Mucosa of stomach (tissue), 1 donor: ENCODE data around the gene CFAP69.

Source experiments
- H3K27me3 ChIP-seq: one replicate; pipeline ENCODE4 v1.7.0; 2013; ENCODE audit warnings: mild to moderate bottlenecking, low read length; ENCODE audit not compliant: control insufficient read depth, insufficient read depth
- H3K36me3 ChIP-seq: one replicate; pipeline ENCODE4 v1.7.0; 2013; ENCODE audit warnings: low read length; ENCODE audit not compliant: control insufficient read depth, insufficient read depth
- H3K4me1 ChIP-seq: one replicate; pipeline ENCODE4 v1.7.0; 2013; ENCODE audit warnings: mild to moderate bottlenecking, low read length; ENCODE audit not compliant: control insufficient read depth, insufficient read depth
- H3K4me3 ChIP-seq: one replicate; pipeline ENCODE4 v1.7.0; 2013; ENCODE audit warnings: low read length
- H3K9ac ChIP-seq: one replicate; pipeline ENCODE4 v1.7.0; 2013; ENCODE audit warnings: mild to moderate bottlenecking, low read length, moderate library complexity
- H3K9me3 ChIP-seq: one replicate; pipeline ENCODE4 v1.7.0; 2013; ENCODE audit warnings: mild to moderate bottlenecking, low read length, moderate library complexity; ENCODE audit not compliant: control insufficient read depth
- donor health status: Pancreatic carcinoma.

The CFAP69 gene

DNA sequence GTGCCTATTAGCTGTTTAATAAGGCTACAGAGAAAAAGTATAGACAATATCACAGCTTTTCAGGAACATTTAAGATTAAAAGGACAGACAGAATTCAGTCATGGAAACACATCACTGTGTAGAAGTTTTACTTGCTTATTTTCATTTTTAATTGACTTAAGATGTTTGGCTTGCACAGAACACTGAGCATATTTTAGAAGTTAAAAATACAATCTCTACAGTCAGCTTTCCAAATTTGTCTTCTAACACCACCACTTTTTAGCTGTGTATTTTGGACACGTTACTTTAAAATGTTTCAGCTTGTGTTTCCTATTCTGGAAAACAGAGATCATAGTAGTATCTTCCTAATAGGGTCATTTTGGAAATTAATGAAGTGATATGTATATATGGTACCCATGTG, 11.8 kb downstream of the CFAP69 start:
- H3K9ac ChIP-seq: no peak overlapping the region
- H3K27me3 ChIP-seq: no peaks in the 10 kb centered on the region
- no peaks in the 10 kb centered on the region for H3K4me1 ChIP-seq
- H3K9me3 ChIP-seq: no peaks in the 10 kb centered on the region
- no peak overlapping the region for H3K4me3 ChIP-seq
- H3K36me3 ChIP-seq: no peaks in the 10 kb centered on the region

DNA sequence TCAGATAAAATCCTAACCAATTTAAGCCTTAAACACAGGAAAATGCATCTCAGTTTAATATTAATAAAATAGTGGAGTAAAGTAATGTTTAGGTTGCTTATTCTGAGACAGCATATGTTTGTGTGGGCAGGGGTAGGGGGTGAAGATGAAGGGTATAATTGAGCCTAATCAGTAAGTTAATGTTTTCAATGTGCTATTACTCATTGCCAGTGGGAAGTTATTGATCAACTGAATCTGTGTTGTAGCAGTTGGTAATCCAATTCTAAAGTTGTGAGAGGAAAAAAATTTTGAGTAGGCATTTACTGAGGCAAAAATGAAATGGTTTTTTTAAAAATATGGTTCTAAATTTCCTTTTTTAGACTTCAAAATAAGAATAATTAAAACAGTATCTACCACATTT, 16.5 kb downstream of the CFAP69 start:
- no peaks in the 10 kb centered on the region for H3K9me3 ChIP-seq
- no peaks in the 10 kb centered on the region for H3K27me3 ChIP-seq
- H3K4me3 ChIP-seq: no peak overlapping the region
- no peaks in the 10 kb centered on the region for H3K36me3 ChIP-seq
- no peak overlapping the region for H3K9ac ChIP-seq
- no peaks in the 10 kb centered on the region for H3K4me1 ChIP-seq

DNA sequence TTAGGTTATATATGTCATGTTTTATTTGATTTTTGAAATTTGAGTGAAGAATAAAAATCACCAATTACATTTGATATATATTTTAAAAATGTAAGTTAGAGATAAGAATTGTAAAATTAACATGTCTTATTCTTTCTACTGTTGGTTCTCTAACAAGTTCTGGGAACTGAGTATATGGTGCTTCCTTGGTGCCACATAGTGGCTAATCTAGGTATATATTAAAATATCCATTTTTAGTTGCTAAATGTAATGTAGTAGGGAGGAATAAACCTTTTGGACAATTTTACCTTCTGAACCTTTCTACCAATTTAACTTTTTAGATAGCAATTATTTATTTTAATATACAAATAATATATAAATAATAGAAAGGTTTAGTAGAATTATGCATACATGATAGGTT, 17.5 kb downstream of the CFAP69 start:
- H3K9me3 ChIP-seq: no peaks in the 10 kb centered on the region
- no peaks in the 10 kb centered on the region for H3K27me3 ChIP-seq
- no peak overlapping the region for H3K9ac ChIP-seq
- no peaks in the 10 kb centered on the region for H3K4me1 ChIP-seq
- H3K4me3 ChIP-seq: no peak overlapping the region
- H3K36me3 ChIP-seq: no peaks in the 10 kb centered on the region

DNA sequence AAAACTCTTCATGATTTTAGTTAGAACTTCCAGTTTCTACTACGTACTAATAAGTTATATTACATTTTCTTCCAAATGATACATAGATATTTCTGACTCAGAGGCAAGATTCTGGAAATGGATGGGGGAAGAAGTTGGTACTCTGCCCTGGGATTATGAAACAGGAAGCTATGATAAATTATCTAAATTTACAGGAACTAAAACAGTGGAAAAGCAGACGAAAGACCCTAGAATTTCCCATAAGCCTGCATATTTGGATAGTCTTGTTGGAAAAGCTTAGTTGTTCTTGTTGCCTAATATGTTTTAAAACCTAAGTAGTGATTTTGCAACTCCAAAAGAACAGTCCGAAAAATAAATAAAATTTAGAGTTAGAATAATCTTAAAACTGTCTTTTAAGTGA, 21.8 kb downstream of the CFAP69 start:
- Histone ChIP-seq H3K27me3 (no peaks in the 10 kb centered on the region), H3K9ac (no peak overlapping the region), H3K4me3 (no peak overlapping the region), H3K4me1 (peaks cover 4% of the 10 kb centered on the region), H3K36me3 (no peaks in the 10 kb centered on the region), H3K9me3 (no peaks in the 10 kb centered on the region)

DNA sequence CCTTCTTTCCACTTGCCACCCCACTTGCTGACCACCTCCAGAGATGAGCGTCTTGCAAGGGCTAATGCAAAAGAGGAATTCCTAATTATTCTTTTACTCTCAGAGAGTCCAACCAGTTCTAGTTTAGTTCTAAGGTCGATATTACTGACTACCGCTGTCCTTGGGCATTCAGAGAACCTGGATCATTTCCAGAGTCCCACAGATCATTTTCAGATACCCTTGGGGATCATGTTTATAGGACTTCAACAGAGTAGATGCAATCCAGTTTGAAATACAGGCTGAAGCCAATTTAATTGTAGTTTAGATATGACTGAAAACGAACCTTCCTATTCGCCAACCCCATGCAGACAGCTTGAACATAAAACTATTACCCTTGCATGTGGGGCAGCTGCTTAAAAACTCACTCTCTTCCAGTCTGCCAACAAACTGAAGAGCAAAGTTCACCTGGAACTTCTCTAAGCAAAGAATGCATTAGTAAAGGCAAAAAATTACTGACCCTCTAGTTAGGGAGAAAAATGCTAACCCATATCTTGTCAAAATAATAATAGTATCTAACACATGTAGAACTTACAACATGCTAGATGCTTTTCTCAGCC, 22.4 kb downstream of the CFAP69 start:
- Histone ChIP-seq H3K36me3 (no peaks in the 10 kb centered on the region), H3K4me1 (peaks cover 4% of the 10 kb centered on the region), H3K27me3 (no peaks in the 10 kb centered on the region), H3K9me3 (no peaks in the 10 kb centered on the region), H3K4me3 (no peak overlapping the region), H3K9ac (no peak overlapping the region)

DNA sequence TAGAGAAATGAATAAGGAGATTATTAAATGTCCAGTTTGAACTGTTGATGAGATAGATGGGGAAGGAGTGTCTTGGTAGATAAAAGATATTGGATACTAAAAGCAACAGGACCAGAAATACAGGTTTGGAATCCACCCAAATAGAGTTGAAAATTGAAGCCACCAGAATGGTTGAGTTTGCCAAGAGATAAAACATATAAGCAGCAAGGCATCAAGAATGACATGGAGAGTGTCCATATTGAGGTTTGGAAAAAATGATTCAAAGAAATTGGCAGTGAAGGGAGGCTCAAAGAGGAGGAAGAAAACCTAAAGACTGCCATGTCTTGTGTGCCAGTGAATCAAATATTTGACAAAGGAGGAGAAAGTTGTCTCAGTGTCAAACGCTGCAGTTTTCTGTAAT, 24.2 kb downstream of the CFAP69 start:
- Histone ChIP-seq H3K36me3 (no peaks in the 10 kb centered on the region), H3K9me3 (no peaks in the 10 kb centered on the region), H3K27me3 (no peaks in the 10 kb centered on the region), H3K4me3 (no peak overlapping the region), H3K4me1 (peaks cover 4% of the 10 kb centered on the region), H3K9ac (no peak overlapping the region)

DNA sequence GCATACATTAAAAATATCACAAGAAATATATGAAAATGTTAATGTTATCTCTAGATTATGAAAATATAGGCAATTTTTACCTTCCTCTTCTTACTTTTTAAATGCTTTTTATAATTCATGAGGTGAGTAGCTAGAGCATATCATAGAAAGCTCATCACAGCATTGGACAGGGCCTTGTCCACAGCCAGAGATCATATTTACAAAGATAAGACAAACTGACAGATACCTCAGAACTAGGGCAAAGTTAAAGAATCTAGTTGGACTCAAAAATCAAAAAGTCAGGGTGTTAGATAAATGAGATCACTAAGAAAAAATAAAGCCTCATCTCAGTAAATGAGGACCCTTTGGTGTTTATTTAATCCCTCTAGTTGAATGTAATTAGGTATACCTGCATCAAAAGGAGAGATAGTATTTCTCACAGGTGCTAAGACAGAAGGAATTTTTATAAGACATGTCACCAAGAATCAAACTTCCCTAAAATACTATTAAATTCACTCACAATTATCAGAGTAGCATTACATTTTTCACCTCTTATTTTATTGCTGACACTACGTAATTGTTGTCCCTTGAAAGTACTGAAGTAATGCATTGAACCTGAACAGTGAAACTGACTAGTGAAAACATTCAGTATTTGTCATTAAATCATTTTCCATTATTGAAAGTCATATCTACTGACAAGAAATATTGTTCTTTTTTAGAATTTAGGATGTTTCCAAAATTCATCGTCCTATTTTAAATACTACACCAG, 25.6 kb downstream of the CFAP69 start:
- no peak overlapping the region for H3K9ac ChIP-seq
- H3K27me3 ChIP-seq: no peaks in the 10 kb centered on the region
- H3K4me1 ChIP-seq: peaks cover 4% of the 10 kb centered on the region
- H3K36me3 ChIP-seq: no peaks in the 10 kb centered on the region
- H3K9me3 ChIP-seq: no peaks in the 10 kb centered on the region
- H3K4me3 ChIP-seq: no peak overlapping the region

DNA sequence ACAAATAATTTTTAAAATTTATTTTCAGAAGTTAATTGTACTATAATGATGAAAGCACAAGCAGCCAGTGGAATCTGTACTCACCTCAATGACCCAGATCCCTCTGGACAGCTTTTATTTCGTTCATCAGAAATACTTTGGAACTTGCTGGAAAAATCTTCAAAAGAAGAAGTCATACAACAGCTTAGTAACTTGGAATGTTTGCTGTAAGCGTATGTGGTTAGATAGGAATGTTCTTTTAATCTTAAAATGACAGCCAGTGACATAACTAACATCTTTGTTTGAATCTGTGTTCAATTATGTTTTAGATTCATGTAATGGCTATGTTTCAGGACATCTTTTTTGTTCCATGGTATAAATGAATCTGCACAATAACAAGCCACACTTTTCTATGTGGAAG, 26.8 kb downstream of the CFAP69 start:
- Histone ChIP-seq H3K9me3 (no peaks in the 10 kb centered on the region), H3K4me1 (peaks cover 4% of the 10 kb centered on the region), H3K36me3 (no peaks in the 10 kb centered on the region), H3K4me3 (no peak overlapping the region), H3K27me3 (no peaks in the 10 kb centered on the region), H3K9ac (no peak overlapping the region)

DNA sequence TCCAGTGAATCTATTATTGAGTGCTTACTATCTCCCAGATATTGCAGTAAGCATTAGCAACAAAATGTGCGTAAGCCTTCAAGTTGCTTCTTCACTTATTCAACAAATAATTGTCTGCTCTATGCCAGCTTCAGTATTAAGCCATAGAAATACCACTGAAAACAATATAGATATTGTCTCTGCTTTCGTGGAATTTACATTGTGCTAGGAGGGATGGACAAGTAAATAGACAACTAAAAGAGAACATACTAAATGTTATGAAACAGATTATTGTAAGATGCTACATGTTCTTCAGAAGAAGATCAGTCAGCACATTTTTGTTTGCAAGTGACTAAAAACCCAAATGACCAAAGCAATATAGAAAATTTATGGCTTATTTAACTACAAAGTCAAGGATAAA, 27.3 kb downstream of the CFAP69 start:
- Histone ChIP-seq H3K9ac (no peak overlapping the region), H3K9me3 (no peaks in the 10 kb centered on the region), H3K4me3 (no peak overlapping the region), H3K27me3 (no peaks in the 10 kb centered on the region), H3K36me3 (no peaks in the 10 kb centered on the region), H3K4me1 (peaks cover 4% of the 10 kb centered on the region)

DNA sequence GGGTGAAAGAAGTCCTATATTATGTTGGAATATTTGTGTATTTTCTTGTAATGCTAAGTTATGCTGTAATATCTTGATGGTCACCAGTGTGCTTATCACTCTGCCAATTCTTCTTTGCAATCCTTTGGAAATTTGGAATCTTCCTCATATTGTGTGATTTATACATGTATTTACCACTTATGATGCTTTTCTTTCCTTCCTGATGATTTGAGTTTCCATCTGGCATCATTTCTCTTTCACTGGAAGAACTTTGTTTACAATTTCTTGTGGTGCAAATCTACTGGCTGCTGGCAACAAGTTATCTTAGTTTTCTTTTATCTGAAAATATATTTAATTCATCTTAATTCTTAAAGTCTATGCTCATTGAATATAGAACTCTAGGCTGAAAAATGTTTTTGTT, 29.2 kb downstream of the CFAP69 start:
- Histone ChIP-seq H3K4me1 (peaks cover 4% of the 10 kb centered on the region), H3K4me3 (no peak overlapping the region), H3K9ac (no peak overlapping the region), H3K27me3 (no peaks in the 10 kb centered on the region), H3K9me3 (no peaks in the 10 kb centered on the region), H3K36me3 (no peaks in the 10 kb centered on the region)

DNA sequence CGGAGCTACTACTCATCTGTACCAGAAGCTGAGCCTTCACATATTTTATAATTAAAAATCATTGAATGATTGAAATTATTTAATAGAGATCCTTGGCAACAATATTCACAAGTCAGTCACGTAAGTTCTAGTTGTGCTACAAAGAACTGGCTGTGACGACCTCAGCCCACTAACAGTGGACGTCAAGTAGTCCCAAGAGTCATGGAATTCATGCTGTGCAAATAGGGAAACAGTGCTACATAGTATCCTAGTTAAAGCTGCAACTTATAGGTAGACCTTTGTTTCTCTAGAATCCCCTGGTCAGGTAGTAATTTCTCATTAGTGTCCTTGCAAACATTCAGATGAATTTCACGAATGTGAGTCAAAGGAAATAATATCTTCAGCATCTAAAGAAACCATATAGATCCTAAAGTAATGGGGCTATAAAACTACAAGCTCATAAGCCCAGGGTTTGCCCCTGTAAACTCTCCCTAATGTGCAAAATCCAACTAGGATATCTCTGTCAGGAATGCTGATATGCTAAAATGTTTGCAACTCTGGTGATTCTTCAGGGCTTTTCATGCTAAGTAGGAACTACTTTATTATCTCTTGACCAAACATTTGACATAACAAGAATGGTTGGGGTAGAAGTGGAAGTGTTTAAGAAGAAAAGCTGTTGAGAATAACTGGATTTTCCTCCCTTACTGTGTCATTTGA, 31.2 kb downstream of the CFAP69 start:
- Histone ChIP-seq H3K27me3 (no peaks in the 10 kb centered on the region), H3K36me3 (no peaks in the 10 kb centered on the region), H3K9ac (no peak overlapping the region), H3K4me1 (no peaks in the 10 kb centered on the region), H3K9me3 (no peaks in the 10 kb centered on the region), H3K4me3 (no peak overlapping the region)

DNA sequence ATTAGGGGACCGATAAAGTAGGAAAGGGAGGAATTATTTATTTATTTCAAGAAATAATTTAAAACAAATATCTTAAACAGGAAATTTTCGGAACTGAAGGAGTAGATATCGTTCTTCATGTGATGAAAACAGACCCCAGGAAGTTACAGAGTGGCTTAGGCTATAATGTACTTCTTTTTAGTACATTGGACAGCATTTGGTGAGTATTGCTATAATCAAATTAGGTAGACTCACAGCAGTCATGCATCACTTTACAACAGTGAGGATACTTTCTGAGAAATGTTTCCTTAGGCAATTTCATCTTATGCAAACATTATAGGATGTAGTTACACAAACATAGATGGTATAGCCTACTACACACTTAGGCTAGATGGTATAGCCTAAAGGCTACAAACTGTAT, 43.2 kb downstream of the CFAP69 start:
- Histone ChIP-seq H3K4me3 (no peak overlapping the region), H3K27me3 (no peaks in the 10 kb centered on the region), H3K36me3 (no peaks in the 10 kb centered on the region), H3K9ac (no peak overlapping the region), H3K4me1 (no peaks in the 10 kb centered on the region), H3K9me3 (no peaks in the 10 kb centered on the region)
